ENCODE measurements around the gene ZNF593OS. TPM values are rescaled to one million over a fixed set of nuclear protein-coding genes. Genes with fewer than 3 reads are reported as not detected.

ZNF593OS gene
- polyA plus RNA-seq, 1 donor from 2014 or later, result not detected

DNA sequence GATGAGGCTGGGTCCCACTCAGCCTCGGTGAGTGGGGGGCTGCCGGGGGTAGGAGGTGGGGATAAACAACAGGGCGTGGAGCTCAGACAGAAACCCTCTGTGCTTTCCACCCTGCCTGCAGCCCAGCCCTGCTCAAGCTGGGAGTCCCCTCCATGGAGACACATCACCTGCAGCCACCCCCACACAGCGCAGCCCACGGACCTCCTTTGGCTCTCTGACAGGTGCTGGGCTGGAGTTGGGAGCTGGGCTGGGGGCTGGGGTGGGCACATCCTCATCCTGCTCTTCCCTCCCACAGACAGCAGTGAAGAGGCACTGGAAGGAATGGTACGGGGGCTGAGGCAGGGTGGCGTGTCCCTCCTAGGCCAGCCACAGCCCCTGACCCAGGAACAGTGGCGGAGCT lies 16.8 kb upstream of the ZNF593OS start:
- Histone ChIP-seq H3K4me2 (ENCODE audit: low read length) (no peak overlapping the region), H4K20me1 (ENCODE audit: insufficient read depth) (no peaks in the 10 kb centered on the region), H2AFZ (ENCODE audit: low read depth, low read length) (no peak overlapping the region), H3K36me3 (ENCODE audit: insufficient read depth, low read length) (no peaks in the 10 kb centered on the region), H3K9me3 (ENCODE audit: low read length) (no peaks in the 10 kb centered on the region), H3K9me2 (ENCODE audit: insufficient read depth, low read length) (no peaks in the 10 kb centered on the region), H3K27ac (ENCODE audit: low read length) (no peak overlapping the region), H3F3A (ENCODE audit: insufficient read depth, low read length, poor library complexity, severe bottlenecking) (no peaks in the 10 kb centered on the region), H3K27me3 (ENCODE audit: insufficient read depth, low read depth, low read length) (no peaks in the 10 kb centered on the region), H3K79me2 (replicated peaks; ENCODE audit: insufficient read depth, low read length) (no peaks in the 10 kb centered on the region), H3K9ac (ENCODE audit: low read length) (no peak overlapping the region), H3K4me3 (ENCODE audit: low read length) (no peak overlapping the region)
- no peak for TF ChIP-seq EZH2 (IDR thresholded peaks at IDR 0.05; ENCODE audit: borderline replicate concordance, insufficient read depth, low read length, poor library complexity, severe bottlenecking)
- TF ChIP-seq TAF1 (IDR thresholded peaks at IDR 0.05; ENCODE audit: low read depth), result no peak
- TF ChIP-seq, protein P1, sequence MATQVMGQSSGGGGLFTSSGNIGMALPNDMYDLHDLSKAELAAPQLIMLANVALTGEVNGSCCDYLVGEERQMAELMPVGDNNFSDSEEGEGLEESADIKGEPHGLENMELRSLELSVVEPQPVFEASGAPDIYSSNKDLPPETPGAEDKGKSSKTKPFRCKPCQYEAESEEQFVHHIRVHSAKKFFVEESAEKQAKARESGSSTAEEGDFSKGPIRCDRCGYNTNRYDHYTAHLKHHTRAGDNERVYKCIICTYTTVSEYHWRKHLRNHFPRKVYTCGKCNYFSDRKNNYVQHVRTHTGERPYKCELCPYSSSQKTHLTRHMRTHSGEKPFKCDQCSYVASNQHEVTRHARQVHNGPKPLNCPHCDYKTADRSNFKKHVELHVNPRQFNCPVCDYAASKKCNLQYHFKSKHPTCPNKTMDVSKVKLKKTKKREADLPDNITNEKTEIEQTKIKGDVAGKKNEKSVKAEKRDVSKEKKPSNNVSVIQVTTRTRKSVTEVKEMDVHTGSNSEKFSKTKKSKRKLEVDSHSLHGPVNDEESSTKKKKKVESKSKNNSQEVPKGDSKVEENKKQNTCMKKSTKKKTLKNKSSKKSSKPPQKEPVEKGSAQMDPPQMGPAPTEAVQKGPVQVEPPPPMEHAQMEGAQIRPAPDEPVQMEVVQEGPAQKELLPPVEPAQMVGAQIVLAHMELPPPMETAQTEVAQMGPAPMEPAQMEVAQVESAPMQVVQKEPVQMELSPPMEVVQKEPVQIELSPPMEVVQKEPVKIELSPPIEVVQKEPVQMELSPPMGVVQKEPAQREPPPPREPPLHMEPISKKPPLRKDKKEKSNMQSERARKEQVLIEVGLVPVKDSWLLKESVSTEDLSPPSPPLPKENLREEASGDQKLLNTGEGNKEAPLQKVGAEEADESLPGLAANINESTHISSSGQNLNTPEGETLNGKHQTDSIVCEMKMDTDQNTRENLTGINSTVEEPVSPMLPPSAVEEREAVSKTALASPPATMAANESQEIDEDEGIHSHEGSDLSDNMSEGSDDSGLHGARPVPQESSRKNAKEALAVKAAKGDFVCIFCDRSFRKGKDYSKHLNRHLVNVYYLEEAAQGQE (IDR thresholded peaks at IDR 0.05; ENCODE audit: borderline replicate concordance), result no peak
- TF ChIP-seq RAD21 (conservative IDR thresholded peaks at IDR 0.05), result no peak
- TF ChIP-seq, protein P2, sequence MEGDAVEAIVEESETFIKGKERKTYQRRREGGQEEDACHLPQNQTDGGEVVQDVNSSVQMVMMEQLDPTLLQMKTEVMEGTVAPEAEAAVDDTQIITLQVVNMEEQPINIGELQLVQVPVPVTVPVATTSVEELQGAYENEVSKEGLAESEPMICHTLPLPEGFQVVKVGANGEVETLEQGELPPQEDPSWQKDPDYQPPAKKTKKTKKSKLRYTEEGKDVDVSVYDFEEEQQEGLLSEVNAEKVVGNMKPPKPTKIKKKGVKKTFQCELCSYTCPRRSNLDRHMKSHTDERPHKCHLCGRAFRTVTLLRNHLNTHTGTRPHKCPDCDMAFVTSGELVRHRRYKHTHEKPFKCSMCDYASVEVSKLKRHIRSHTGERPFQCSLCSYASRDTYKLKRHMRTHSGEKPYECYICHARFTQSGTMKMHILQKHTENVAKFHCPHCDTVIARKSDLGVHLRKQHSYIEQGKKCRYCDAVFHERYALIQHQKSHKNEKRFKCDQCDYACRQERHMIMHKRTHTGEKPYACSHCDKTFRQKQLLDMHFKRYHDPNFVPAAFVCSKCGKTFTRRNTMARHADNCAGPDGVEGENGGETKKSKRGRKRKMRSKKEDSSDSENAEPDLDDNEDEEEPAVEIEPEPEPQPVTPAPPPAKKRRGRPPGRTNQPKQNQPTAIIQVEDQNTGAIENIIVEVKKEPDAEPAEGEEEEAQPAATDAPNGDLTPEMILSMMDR (IDR thresholded peaks at IDR 0.05; ENCODE audit: poor library complexity, severe bottlenecking), result no peak
- TF ChIP-seq POLR2AphosphoS5 (IDR thresholded peaks at IDR 0.05), result no peak
- no peak for TF ChIP-seq EP300 (conservative IDR thresholded peaks at IDR 0.05; ENCODE audit: poor library complexity, severe bottlenecking)
- no peak for TF ChIP-seq SMC3 (conservative IDR thresholded peaks at IDR 0.05; ENCODE audit: poor library complexity)
- TF ChIP-seq MXI1 (conservative IDR thresholded peaks at IDR 0.05; ENCODE audit: poor library complexity, severe bottlenecking), result no peak

DNA sequence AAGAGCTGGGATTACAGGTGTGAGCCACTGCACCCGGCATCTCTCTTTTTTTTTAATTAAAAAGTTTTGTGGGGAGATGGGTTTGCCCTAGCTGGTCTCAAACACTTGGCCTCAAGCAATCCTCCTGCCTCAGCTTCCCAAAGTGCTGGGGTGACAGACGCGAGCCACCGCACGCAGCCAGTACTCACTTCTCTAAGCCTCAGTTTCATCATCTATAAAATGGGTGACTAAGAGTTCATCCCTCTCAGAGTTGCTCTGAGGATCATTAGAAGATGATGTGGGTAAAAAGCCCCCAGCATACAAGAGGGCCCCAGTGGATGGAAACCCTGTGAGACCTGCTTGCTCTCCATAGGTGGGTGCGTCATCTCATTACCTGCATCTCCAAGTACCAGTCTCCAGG lies 16.2 kb upstream of the ZNF593OS start:
- no peaks in the 10 kb centered on the region for H3K27me3 ChIP-seq (ENCODE audit: insufficient read depth, low read depth, low read length)

More for the DNA sequence above, 16.2 kb upstream of the ZNF593OS start:
- H3K27ac ChIP-seq (ENCODE audit: low read length), result no peak overlapping the region
- no peak overlapping the region for H3K4me2 ChIP-seq (ENCODE audit: low read length)
- H4K20me1 ChIP-seq (ENCODE audit: insufficient read depth), result no peaks in the 10 kb centered on the region
- no peaks in the 10 kb centered on the region for H3K36me3 ChIP-seq (ENCODE audit: insufficient read depth, low read length)
- H3F3A ChIP-seq (ENCODE audit: insufficient read depth, low read length, poor library complexity, severe bottlenecking), result no peaks in the 10 kb centered on the region
- H3K4me3 ChIP-seq (ENCODE audit: low read length), result no peak overlapping the region
- H3K9me3 ChIP-seq (ENCODE audit: low read length), result no peaks in the 10 kb centered on the region
- no peak overlapping the region for H2AFZ ChIP-seq (ENCODE audit: low read depth, low read length)
- H3K79me2 ChIP-seq (replicated peaks; ENCODE audit: insufficient read depth, low read length), result no peaks in the 10 kb centered on the region
- no peak overlapping the region for H3K9ac ChIP-seq (ENCODE audit: low read length)
- no peak for TF ChIP-seq RAD21 (conservative IDR thresholded peaks at IDR 0.05)
- TF ChIP-seq EZH2 (IDR thresholded peaks at IDR 0.05; ENCODE audit: borderline replicate concordance, insufficient read depth, low read length, poor library complexity, severe bottlenecking), result no peak
- TF ChIP-seq, protein P2 (IDR thresholded peaks at IDR 0.05; ENCODE audit: poor library complexity, severe bottlenecking), result no peak
- TF ChIP-seq MXI1 (conservative IDR thresholded peaks at IDR 0.05; ENCODE audit: poor library complexity, severe bottlenecking), result no peak
- TF ChIP-seq, protein P1 (IDR thresholded peaks at IDR 0.05; ENCODE audit: borderline replicate concordance), result no peak
- TF ChIP-seq SMC3 (conservative IDR thresholded peaks at IDR 0.05; ENCODE audit: poor library complexity), result no peak
- TF ChIP-seq TAF1 (IDR thresholded peaks at IDR 0.05; ENCODE audit: low read depth), result no peak
- TF ChIP-seq POLR2AphosphoS5 (IDR thresholded peaks at IDR 0.05), result no peak
- no peak for TF ChIP-seq EP300 (conservative IDR thresholded peaks at IDR 0.05; ENCODE audit: poor library complexity, severe bottlenecking)
- H3K9me2 ChIP-seq (ENCODE audit: insufficient read depth, low read length), result no peaks in the 10 kb centered on the region

All from neural cell (in vitro differentiated cells).